22Rv1 (cell line): ENCODE measurements around the gene ABLIM2.
A peak's percentile ranks its signal among the peaks of the same experiment; 100 is the strongest.

Experiments used
- H3K27ac ChIP-seq: fragments of 450-650 bp; 2 replicates; pipeline ENCODE4 v1.5.1; 2017
- CTCF ChIP-seq: fragments of 450-650 bp; IDR thresholded peaks from 2 replicates; pipeline ENCODE4 v1.5.1; 2017; ENCODE audit warnings: mild to moderate bottlenecking
- ZFX ChIP-seq: fragments of 450-650 bp; IDR thresholded peaks from 2 replicates; pipeline ENCODE4 v1.6.1; 2017; ENCODE audit warnings: antibody characterized with exemption, borderline replicate concordance

ABLIM2 gene

GRCh38 chr4:8117278-8117682 lies 41.3 kb downstream of the ABLIM2 start:
- no peak overlapping the region for H3K27ac ChIP-seq
- TF ChIP-seq CTCF, result no peak
- no peak for TF ChIP-seq ZFX

- H3K27ac ChIP-seq, result no peak overlapping the region
- no peak for TF ChIP-seq CTCF
- no peak for TF ChIP-seq ZFX
These were observed 42.7 kb downstream of the ABLIM2 start for GRCh38 chr4:8115916-8116315.

- no peak overlapping the region for H3K27ac ChIP-seq
- no peak for TF ChIP-seq CTCF
- no peak for TF ChIP-seq ZFX
These were observed 43.5 kb downstream of the ABLIM2 start for GRCh38 chr4:8115203-8115520.

GRCh38 chr4:8114456-8115202 lies 44.0 kb downstream of the ABLIM2 start:
- H3K27ac ChIP-seq, result no peak overlapping the region
- no peak for TF ChIP-seq CTCF
- no peak for TF ChIP-seq ZFX

- H3K27ac ChIP-seq, result peak overlapping the region; percentile 53
- TF ChIP-seq CTCF, result no peak
- TF ChIP-seq ZFX, result no peak
These were observed 44.8 kb downstream of the ABLIM2 start for GRCh38 chr4:8113611-8114377.

GRCh38 chr4:8112672-8113071 lies 45.9 kb downstream of the ABLIM2 start:
- no peak for TF ChIP-seq CTCF
- no peak for TF ChIP-seq ZFX
- H3K27ac ChIP-seq, result peak overlapping the region; percentile 53

- no peak overlapping the region for H3K27ac ChIP-seq
- TF ChIP-seq CTCF, result no peak
- no peak for TF ChIP-seq ZFX
These were observed 46.5 kb downstream of the ABLIM2 start for GRCh38 chr4:8112036-8112576.
